ENCODE measurements around the gene BCORL1.

Gene BCORL1

DNA sequence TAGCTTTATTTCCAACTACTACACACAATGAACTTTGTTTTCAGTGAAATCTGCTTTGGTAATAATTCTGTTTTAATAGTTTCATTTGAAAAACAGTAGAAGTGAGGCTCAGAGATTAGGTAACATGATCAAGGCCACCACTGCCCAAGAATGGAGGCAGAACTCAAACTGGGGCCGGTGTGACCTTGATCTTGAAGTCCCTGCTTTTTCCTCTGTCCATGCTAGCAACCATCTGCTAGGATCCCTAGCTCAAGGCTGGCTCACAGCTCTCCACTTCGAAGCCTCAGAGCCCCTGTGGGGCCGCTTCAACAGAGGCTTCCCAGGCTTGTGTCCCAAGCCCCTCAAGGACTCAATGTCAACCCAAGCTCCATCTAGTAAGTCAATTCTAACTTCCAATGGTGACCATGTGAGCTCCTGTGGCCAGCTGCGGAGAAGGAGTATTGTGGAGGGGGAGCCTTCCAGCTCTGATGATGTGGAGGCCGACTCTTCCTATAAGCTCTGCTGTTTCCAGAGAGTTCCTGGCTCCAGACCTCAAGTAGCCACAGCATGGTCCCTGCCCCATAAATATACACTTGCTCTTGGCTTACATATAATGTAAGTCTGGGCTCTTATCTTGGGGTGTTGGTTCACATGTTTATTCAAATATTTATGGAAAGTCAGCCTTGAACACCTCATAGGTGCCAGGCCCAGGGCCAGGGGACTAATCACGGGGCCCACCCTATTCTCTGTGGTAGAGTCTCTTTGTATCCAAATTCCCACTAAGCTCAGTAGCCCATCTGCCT lies 113.0 kb downstream of the BCORL1 start:
- DNase-seq, result no peak

DNA sequence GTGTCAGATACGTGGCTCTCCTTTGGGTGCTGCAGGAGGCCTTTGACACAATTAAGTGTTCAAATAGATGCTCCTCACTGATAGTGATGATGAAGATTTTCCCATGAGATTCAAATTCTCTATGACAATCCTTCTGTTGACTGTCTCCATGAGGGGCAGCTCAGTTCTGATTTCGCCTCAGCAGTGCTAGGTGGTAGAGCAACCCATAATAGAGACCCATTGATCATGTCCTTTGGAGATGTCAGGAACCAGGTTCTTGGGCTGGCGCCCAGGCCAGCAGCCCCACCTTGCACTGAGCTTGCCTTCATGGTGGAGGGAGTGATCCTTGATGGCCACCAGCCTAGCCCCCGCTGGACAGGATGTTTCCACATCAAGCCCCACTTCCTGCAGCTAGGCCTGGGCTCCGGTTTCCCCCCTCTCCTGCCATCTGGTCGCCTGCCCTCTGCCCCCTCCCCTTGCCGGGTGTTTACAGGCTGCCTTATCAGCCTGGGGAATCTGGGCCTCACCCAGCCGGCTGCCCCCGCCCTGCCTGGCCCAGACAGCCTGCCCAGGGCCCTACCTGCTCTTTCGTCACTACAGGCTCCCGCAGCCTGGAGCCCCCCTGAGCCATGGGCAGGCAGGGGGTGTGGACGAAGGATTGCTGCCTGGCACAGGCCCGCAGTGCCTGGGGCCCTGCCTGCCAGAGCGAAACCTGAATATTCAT lies 115.2 kb downstream of the BCORL1 start:
- DNase-seq, result no peak

DNA sequence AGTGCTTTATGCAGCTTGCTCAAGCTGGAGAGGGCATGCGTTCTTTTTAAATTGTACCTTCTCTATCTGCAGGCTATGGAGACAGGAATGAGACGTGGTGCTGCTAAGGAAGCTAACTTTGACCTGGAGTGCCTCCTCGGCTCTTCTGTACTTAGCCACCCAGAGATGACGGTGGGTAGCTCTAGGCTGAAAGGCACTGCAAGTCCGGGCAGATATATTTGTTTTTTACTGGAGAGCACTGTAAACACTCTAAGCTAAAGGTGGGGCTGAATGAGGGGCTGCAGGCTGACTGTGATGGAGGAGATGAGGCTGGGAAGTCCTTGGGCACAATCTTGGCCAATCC lies 115.7 kb downstream of the BCORL1 start:
- DNase-seq, result no peak

DNA sequence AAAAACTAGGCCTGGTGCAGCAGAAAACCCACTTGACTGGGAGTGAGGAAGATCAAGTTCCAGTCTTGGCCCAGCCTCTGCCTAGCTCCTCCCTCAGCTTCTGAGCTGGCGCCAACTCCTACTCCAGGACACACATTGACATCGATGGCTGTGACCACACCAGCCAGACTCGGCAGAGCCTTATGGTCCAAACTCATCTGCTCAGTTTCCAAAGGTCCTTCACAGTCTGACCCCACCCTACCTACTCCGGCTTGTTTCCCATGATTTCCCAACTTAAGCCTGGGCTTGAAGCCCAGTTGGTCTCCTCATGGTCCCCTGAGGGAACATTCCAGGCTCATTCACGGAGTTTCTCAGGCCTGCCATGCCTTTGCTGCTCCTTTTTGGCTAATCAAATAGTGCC lies 117.7 kb downstream of the BCORL1 start:
- no peak for DNase-seq

DNA sequence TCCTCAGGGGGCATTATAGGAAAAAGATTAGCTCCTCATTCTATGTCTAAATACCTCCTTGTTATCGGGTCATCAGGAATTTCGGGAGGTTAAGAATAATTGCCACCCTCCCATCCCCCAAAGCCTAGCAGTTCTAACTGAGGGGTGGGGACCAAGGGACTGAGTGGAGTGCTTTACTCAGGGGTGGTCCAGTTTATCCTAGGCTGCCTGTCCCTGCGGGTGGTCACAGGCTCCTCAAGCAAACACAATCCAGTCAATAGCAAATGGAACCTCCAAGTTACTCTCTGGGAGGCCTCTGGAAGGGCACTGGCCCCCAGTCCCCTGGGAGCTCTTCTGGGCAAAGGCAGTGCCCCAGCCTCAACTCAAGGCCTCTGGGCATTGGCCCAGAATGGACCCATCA lies 121.2 kb downstream of the BCORL1 start:
- no peak for DNase-seq

DNA sequence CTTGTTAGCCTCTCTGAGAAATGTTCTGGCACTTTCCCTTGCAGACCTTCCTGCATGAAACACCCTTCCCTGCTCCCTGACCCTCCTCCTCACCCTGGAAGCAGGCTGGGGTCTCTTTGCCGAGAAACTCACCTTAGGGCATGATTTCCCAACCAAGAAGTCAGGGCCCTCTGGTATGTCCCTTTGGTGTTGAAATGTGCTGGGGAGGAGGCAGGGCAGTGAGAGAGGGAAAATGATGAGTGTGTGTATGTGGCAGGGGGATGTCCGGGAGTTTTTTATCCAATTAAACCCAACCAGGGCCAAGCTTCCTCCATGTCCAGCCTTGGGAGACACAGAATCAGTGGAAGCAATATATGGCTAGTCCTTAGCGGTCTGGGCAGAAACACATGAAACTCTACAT lies 122.8 kb downstream of the BCORL1 start:
- DNase-seq, result no peak

DNA sequence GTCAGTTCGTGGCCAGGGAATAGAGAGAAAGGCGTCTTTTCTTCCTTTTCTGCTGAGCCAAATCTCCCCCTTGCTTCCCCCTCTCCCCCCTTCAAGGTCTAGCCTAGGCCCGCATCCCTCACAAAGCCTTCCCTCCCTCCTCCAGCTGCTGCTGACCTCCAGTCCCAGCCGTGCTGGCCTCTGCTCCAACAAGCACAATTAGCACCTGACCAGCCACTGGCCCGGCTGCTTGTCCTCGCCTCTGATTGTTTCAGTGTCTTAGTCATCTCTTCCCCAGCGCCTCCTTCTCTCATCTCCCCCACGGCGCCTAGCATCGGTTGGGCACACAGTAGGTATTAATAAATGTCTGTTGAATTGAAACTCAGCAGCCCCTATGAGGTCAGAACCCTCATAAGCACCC lies 123.6 kb downstream of the BCORL1 start:
- DNase-seq, result no peak
